Activated T-helper 1 cell treated with anti-CD3 and anti-CD28 coated beads, Interleukin-2, amount 50 U/mL, for 16 hours (primary cell): ENCODE measurements around the gene COL5A3.
"Not testable (repeated sequence)": the region's sequence is repeated elsewhere in the genome, so short reads cannot be mapped to it uniquely, and the experiment has no call there.

Experiments
- DNase-seq, 2 donors: peaks; one replicate each; pipeline ENCODE4 v3.0.0-alpha.2; 2020; ENCODE audit warnings: low read depth in 1 of 2, low spot score in 1 of 2

The COL5A3 gene

DNA sequence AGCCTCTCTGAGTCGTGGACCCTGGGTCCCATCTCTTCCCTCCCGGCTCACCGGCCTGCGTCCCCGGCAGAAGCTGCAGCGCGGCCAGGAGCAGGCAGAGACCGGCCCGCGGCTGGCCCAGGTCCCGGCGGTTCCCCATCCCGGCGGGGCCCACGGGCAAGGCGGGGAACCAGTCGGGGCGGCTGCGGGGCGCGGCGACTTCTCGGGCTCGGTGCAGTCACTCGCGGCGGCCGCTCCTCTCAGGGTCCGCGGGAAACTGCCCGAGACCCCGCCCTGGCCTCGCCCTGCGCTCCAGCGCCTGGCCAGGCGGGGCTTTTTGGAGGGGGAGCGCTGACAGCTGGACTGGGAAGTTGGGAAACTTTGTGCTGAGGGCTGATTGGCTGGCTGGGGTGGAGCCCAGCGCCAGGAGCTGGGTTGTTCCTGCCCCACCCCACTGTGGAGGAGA, at the start of gene COL5A3:
Gene COL5A3, minus strand, starts transcription at position 258 of the 445 bp plus-strand sequence. Its CDS starts 119 bp downstream, at position 139.
- DNase-seq = no peak

DNA sequence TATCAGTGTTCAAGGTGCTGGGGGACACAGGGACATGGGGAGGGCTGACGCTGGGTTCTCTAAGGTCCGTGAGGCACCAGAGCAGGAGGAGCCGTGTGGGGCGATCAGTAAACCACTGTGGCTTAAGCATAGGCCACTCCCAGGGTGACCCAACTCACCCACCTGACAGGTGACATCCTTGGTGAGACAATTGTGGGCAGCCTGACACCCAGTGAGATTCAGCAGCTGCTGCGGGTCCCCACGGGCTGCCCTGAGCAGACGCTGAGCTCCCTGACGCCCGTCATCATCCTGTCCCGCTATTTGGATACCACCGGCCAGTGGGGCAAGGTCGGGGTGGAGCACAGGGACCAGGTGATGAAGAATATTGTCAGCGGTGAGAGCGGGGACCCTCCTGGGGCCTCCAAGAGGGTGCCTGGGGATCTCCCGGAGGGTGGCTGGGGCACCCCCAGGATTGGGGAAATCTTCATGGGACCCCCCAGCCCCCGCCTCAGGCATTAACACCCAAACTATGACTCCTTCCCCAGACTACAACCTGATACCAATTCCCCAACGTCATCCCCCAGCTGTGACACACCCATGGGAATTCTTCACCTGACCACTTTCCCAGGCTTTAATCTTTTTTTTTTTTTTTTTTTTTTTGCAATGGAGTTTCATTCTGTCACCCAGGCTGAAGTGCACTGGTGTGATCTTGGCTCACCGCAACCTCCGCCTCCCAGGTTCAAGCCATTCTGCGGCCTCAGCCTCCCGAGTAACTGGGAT, 42.5 kb upstream of the COL5A3 start:
- DNase-seq = no peak

DNA sequence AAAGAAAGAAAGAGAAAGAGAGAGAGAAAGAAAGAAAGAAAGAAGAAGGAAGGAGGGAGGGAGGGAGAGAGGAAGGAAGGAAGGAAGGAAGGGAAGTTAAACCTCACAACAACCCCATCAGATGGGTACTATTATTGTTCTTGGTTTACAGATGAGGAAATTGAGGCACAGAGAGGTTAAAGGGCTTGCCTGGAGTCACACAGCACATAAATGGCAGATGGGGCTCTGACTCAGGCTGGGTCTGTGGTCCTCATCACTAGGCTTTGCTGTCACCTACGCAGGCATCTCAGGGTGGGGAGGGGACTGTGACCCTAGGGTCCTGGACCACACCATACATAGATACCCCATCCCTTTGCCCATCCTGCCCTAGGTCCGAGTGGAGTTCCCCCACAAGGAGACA, 39.3 kb upstream of the COL5A3 start:
- DNase-seq = no peak

DNA sequence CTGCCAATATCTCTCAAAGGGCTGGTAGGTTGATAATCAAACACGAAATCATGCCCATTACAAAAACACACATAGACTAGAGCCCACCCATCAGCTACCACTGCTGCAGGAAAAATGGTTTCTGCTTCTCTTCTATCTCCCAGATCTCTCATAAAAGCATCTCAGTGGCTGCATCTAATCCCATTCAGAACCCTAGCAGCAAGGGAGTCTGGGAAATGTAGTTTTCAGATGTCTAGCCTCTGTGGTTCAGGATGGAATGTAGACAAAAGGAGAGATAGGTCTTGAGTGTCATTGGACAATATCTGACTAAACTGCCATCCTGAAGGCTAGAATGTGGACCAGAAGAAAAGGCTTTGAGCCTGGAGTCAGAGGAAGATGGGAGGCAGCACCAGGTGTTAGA, 35.1 kb upstream of the COL5A3 start:
- no peak for DNase-seq

DNA sequence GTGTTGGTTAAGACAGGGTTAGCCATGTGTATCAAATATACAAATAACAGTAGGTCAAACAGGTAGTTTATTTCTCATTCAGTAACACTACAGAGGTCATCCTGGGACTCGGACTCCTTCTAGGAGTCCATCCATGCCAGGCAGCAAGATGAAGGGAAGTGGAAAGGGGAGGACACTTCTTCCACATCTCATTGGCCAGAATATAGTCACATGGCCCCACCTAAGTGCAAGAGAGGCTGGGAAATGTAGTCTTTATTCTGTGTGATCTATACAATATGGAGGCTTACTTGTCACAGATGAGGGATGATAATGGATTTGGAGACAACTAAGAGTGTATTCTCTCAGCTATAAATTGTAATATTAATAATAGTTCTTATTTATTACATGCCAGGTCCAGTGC, 34.1 kb upstream of the COL5A3 start:
- DNase-seq = no peak

DNA sequence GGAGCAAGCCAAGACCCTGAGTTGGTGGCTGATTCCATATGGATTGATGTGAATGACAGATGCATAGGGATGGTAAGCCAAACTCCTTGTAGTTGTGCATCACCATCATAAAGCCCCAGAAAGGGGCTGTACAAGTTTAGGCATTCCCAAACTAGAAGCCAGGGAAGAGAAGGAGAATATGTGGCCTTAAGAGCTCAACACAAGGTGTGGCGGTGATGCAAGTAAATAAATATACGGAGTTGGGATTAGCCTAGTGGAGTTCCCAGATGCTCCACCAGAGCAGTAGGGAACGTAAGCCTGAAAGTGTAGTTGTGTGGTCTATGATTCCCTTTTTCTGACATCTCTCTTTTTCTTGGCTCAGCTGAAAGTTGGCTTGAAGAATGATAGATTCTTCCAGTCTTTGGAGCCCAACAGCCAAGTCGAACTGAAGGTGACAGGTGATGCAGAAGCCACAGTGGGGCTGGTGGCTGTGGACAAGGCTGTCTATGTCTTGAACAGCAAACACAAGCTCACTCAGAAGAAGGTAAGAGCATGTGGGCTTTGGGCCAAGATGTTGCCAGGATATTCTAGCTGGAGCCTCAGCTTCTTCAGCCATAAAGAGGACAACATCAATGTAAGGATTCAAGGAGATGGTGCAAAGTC, 33.1 kb upstream of the COL5A3 start:
- DNase-seq = no peak

DNA sequence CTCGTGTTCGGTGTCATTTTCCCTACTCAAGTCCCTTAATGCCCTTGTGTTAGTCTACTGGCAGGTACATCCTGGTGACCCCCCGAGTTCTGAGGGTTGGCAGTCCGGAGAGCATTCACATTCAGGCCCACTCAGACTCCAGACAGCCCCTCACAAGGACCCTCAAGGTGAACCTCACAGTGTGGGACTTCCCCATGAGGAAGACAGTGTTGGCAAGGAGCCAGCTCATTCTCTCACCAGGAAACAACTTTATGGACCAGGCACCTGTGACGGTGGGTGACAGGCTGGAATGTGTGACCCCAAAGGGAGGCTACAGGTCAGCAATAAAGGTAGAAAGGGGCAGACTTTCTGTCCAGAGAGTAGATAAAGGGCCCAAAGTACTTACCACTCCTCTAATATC, 27.5 kb upstream of the COL5A3 start:
- DNase-seq = no peak

DNA sequence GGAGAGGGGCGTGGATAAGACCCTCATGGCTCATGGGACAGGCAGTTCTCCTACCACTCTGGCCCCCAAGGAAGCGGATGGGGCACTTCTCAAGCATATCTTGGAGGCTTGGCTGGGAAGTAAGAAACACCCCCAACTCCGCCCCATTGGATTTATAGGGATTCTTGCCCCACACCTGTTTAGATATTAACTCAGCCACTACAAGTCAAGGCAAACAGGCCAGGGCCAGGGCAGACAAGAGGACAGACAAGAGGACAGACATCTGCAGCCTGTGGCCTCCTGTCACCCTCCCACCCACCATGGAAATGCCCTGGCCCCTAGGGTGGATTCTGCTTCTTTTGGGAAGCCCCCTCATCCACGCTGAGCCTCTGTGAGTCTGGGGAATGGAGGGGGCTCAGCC, 27.1 kb upstream of the COL5A3 start:
- DNase-seq = no peak

DNA sequence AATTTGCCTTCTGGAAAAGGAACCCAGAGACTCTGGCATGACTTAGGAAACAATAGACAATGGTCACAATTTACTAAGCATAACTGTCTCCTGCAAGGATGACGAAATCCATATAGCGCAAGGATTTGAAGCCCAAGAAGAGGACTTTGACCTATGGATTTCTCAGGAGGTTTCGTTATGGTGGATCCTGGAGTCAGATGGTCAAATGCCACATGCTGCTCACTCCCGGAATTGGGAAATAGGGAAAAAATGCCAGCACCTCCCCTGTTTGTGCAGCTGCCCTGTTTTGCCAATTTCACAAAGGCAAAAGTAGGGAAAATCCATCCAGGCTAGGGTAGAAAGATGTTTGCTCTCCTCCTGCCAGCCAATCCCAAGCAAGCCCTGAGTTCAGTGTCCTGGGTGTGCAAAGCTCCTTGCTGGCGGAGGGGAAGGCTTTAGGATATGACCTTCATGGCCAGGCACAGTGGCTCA, 26.3 kb upstream of the COL5A3 start:
- DNase-seq = no peak

DNA sequence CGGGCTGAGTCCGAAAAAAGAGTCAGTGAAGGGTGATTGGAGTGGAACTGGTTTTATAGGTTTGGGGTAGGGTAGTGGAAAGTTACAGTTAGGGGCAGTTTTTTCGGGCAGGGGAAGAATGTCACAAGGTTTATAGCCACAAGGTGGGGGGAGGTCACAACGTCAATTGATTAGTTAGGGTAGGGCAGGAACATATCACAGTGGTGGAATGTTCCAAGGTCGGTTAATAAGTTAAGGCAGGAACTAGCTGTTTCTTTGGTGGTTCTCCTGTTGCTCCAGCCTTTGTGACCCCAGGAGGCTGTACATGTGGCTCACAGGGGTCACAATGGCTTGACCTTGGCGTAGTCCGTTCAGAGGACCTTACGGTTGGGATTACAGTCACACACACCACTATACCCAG, 23.3 kb upstream of the COL5A3 start:
- no peak for DNase-seq

DNA sequence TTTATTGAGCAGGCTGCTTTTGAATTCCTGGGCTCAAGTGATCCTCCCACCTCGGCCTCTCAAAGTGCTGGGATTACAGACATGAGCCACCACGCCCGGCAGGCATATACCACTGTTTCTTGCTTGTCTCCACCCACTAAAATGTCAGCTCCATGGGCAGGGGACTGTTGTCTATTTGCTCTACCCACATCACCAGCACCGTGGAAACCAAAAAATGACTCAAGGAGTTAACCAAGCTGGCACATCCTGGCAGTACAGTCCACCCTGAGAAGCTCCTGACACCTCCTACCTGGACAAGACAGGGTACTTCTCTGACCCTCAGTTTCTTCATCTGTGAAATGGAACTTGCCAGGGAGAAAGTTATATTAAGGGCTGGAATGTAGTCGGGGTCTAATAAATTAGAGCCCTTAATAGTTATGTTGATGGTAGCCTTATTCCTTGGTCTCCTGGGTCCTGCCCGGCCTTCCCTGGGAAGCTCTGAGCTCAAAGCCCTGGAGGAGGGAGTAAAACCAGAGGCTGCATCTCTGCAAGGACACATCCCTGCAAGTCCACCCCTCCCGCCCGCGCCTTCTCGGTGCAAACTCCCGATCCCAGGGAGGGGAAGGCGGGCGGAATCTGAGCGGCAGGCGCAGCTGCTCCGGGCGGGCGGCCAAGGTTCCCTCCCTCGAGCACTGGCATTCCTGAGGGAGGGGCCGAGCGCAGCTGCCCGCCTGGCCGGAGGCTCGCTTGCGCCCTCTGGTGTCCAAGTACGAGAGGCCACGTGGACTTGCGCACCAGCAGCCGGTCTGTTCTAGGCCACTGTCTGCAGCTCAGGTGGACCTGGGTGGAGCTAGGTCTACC, 17.1 kb upstream of the COL5A3 start:
- peak; percentile 44 to 62 for DNase-seq

DNA sequence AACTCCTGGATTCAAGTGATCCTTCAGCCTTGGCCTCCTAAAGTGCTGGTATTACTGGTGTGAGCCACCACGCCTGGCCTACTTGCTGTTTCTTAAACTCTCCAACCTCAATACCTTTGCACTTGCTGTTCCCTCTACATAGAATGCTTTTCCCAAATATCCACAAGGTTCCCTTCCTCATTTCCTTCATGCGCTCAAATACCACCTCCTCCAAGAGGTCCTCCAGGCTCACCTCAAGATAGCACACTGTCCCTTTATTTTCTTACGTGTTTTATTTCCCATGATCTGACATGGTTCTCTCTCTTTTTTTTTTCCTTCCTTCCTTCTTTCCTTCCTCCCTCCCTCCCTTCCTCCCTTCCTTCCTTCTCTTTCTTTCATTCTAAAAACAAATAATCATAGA, 16.4 kb upstream of the COL5A3 start:
- DNase-seq = no peak

DNA sequence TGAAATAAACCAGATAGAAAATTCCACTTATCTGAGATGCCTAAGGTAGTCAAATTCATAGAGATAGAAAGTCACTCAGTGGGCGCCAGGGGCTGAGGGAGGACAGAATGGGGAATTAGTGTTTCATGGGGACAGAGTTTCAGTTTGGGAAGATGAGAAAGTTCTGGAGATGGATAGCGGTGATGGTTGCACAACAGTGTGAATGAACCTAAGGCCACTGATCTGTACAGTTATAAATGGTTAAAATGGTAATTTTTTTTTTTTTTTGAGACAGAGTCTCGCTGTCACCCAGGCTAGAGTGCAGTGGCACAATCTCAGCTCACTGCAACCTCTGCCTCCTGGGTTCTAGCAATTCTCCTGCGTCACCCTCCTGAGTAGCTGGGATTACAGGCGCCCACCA, 12.8 kb upstream of the COL5A3 start:
- not testable (repeated sequence) for DNase-seq

DNA sequence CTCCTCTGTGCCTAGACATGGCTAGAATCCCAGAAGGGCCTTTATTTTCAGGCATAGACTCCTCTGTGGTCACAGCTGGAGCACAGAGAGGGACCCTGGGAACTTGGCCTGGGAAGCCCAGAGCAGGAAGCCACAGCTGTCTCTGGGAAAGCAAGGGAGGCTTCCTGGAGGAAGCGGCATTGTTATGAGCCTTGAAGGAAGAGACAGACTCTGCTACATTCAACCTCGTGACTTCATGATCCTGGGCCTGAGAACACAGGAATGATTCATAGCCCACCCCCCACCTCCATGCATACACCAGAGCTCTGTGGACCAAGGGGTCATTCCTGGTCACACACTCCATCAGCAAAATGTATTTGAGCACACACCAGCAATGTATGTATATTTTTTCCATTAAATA, 11.6 kb upstream of the COL5A3 start:
- no peak for DNase-seq

DNA sequence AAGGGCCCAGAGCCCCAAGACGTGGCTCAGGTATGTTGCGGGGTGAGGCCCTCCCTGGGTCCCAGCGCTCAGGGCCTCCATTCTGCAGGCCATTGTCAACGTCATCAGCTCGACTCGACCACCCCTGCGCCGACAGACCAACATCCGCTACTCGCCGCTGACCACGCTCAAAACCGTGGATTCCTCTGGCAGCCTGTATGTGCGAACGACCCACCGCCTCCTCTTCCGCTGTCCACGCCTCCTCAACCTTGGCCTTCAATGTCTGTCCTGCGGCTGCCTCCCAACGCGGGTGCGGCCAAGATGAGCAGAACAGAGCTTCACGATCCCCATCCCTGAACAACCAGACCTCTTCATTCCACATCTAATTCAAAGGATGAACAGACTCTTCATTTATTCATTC, 11.1 kb upstream of the COL5A3 start:
- DNase-seq = no peak

DNA sequence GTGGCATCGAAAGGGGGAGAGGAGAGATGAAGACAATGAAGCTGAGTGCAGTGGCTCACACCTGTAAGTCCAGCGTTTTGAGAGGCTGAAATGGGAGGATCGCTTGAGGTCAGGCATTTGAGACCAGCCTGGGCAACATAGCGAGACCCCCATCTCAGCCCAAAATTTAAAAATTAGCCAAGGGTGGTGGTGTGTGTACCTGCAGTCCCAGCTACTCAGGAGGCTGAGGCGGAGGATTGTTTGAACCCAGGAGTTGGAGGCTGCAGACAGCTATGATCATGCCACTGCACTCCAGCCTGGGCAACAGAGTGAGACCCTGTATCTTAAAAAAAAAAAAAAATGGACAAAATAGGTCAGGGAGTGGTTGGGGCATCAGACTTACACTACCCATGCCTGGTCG, 10.5 kb upstream of the COL5A3 start:
- no peak for DNase-seq

DNA sequence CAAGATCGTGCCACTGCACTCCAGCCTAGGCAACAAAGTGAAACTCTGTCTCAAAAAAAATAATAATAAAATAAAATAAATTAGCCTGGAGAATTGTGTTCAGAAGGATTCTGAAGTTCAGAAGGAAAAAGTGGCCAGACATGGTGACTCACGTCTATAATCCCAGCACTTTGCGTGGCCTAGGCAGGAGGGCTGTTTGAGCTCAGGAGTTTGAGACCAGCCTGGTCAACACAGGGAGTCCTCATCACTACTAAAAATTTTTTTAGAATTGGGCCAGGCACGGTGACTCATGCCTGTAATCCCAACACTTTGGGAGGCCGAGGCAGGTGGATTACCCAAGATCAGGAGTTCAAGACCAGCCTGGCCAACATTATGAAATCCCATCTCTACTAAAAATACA, 8.9 kb upstream of the COL5A3 start:
- DNase-seq = no peak

DNA sequence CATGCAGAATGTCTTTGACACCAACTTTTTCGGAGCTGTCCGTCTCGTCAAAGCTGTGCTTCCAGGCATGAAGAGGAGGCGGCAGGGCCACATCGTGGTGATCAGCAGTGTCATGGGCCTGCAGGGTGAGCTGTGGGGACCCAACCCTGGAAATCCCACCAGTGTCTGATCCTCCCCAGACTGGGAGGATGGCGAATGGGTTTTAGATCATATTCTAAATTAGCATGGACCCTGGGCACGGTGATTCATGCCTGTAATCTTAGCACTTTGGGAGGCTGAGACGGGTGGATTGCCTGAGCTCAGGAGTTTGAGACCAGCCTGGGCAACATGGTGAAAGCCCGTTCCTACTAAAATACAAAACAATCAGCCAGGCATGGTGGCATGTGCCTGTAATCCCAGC, 8.5 kb upstream of the COL5A3 start:
- no peak for DNase-seq

DNA sequence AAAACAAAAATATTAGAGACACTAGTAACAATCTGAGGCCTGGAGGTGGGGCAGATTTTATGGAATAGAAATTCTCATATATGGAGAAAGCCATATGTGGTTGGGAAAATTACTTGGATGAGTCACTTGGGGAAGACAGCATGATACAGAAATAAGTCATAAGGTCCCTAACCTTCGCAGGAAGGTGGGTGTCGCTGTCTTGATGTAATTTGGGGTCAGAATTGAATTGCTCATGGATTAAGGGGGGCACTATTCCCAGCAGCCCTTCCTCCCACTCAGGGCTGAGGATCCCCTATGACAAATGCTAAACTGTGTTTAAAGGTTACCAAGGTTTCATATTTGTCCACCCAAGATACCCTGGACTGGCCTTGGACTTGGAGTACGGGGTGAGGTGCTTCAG, 8.0 kb upstream of the COL5A3 start:
- DNase-seq = no peak

DNA sequence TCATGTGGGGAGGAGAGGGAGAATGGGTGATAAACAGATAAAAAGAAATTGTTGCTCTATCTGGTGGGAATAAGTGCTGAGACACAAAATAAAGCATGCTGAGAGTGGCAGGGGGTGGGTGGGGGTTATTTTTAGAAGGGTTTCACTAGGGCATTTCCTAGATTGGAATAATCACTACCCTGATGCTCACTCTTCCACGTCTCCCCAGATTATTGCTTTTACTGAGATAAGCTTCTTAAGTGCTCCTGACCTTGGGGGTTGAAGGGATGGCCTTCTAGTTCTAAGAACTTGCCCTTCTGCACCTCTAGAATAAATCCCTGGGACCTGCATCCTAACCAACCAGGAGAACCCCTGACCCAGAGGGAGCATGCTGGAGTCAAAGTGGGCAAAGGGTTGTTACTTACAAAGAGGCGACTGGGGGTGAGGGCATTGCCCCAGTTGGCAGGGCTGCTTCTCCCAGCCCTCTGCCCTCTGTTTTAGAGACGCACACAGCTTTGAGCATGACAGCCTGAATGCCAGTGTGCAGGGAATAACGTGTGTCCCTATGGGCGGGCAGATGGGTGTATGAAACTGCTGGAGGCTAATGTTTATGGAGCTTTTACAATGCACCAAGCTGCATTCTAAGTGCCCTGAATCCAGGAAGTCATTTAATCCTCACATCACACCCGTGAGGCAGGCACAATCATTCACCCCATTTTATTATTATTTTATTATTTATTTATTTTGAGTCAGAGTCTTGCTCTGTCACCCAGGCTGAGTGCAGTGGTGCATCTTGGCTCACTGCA, 3.7 kb upstream of the COL5A3 start:
- no peak for DNase-seq

DNA sequence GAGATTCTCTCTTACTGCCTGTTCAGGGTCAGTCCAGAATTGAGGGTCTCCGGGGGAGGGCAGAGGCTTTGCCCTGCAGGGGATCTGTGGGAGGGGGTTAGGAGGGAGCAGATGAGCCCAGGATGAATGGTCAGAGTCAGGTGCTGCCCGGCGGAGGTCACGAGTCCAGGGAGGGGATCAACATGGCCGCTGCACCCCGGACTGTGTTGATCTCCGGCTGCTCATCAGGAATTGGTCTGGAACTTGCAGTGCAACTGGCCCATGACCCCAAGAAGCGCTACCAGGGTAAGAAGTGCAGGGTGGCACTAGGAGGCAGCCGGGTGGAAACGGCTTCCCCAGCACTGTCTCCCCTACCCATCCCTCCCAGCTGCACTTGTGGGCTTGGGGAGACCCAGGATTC, 3.0 kb upstream of the COL5A3 start, which contains the start of gene RDH8:
Gene RDH8, plus strand, starts transcription at position 168 of the 400 bp plus-strand sequence. Its CDS starts 15 bp downstream, at position 183.
- DNase-seq = no peak
